CD8-positive, alpha-beta memory T cell (primary cell): ENCODE data around the gene CFD. TPM values are rescaled to one million over a fixed set of nuclear protein-coding genes. Genes with fewer than 3 reads are reported as not detected.
A peak's percentile ranks its signal among the peaks of the same experiment; 100 is the strongest.
"Not testable (repeated sequence)": the region's sequence is repeated elsewhere in the genome, so short reads cannot be mapped to it uniquely, and the experiment has no call there.

Source experiments
- CTCF ChIA-PET: fragments of 350-600 bp; sonication (Branson Sonifier 250); formaldehyde crosslinking; loops from one replicate; lab custom pipeline; 2021; ENCODE audit warnings: antibody characterized with exemption; lab: Charles Lee
- POLR2A ChIA-PET: fragments of 350-600 bp; sonication (Branson Sonifier 250); formaldehyde crosslinking; loops from one replicate; lab custom pipeline; 2021; ENCODE audit warnings: antibody characterized with exemption; lab: Charles Lee
- DNase-seq, 5 donors: peaks; one replicate each; pipeline versions ENCODE4 v3.0.0 to v3.0.0-alpha.2; 2020 to 2022; ENCODE audit warnings: mixed read lengths in 1 of 5
- H3K27ac ChIP-seq: one replicate; pipeline ENCODE4 v1.7.0; 2013; ENCODE audit warnings: low read depth, mild to moderate bottlenecking, low read length, moderate library complexity
- H3K27me3 ChIP-seq: 2 replicates; pipeline ENCODE4 v1.7.0; 2013; ENCODE audit warnings: low read length, mild to moderate bottlenecking; ENCODE audit not compliant: insufficient read depth, poor library complexity, severe bottlenecking
- H3K36me3 ChIP-seq: 2 replicates; pipeline ENCODE4 v1.7.0; 2013; ENCODE audit warnings: mild to moderate bottlenecking, low read length, moderate library complexity; ENCODE audit not compliant: insufficient read depth
- H3K4me1 ChIP-seq: 2 replicates; pipeline ENCODE4 v1.7.0; 2013; ENCODE audit warnings: mild to moderate bottlenecking, low read length, moderate library complexity; ENCODE audit not compliant: insufficient read depth
- H3K4me3 ChIP-seq: 2 replicates; pipeline ENCODE4 v1.7.0; 2013; ENCODE audit warnings: mild to moderate bottlenecking, low read length
- H3K9me3 ChIP-seq: 2 replicates; pipeline ENCODE4 v1.7.0; 2013; ENCODE audit warnings: mild to moderate bottlenecking, low read length
- H3K27ac Mint-ChIP-seq, 8 donors: one replicate each; pipeline ENCODE4 v1.8.0; 2020 to 2021; ENCODE audit warnings: mixed read lengths in 8 of 8, mild to moderate bottlenecking in 6 of 8, inconsistent platforms in 3 of 8, moderate library complexity in 3 of 8
- H3K27me3 Mint-ChIP-seq, 2 donors: one replicate each; pipeline ENCODE4 v1.8.0; 2020 to 2021; ENCODE audit warnings: mixed read lengths in 2 of 2, mild to moderate bottlenecking in 1 of 2, moderate library complexity in 1 of 2
- H3K36me3 Mint-ChIP-seq, 3 donors: one replicate each; pipeline ENCODE4 v1.8.0; 2020 to 2021; ENCODE audit warnings: mixed read lengths in 3 of 3, inconsistent platforms in 1 of 3, mild to moderate bottlenecking in 1 of 3
- H3K4me1 Mint-ChIP-seq, 3 donors: one replicate each; pipeline ENCODE4 v1.8.0; 2020 to 2021; ENCODE audit warnings: mixed read lengths in 3 of 3, inconsistent platforms in 1 of 3, mild to moderate bottlenecking in 1 of 3
- H3K4me3 Mint-ChIP-seq, 7 donors: one replicate each; pipeline ENCODE4 v1.8.0; 2020 to 2021; ENCODE audit warnings: mixed read lengths in 7 of 7, mild to moderate bottlenecking in 6 of 7, moderate library complexity in 4 of 7, inconsistent platforms in 2 of 7
- H3K9me3 Mint-ChIP-seq, 5 donors: one replicate each; pipeline ENCODE4 v1.8.0; 2020 to 2022; ENCODE audit warnings: mixed read lengths in 5 of 5, mild to moderate bottlenecking in 3 of 5, moderate library complexity in 2 of 5, inconsistent platforms in 1 of 5
- polyA plus RNA-seq: library from polyadenylated mRNA; unstranded; fragments of 300-500 nt; fragmentation: Illumina TruSeq; gene quantifications from one replicate; pipeline ENCODE4 v1.2.3, GENCODE V29; 2021
- total RNA-seq, 2 experiments: library from RNA; stranded (reverse); gene quantifications; one replicate each; pipeline ENCODE4 v1.2.3, GENCODE V29; 2021

Gene CFD
- total and polyA plus RNA-seq, 3 experiments from 2014 or later, result 0.89 to 6.9 (median 1.5) TPM

DNA sequence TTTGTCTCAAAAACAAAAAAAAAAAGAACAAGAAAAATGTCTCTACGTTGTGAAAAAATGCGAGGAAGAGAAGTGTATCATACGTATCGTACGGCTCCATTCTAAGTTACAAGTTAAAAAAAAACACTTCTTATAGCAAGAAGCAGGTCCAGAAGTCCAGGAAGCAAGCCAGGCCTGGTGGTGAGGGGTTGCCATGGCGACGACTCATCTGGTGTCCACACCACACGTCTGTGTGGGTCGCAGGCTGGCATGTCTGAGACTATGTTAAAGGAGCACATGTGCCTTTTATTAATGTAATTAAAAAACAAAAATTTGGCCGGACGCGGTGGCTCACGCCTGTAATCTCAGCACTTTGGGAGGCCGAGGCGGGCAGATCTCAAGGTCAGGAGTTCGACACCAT, 27.6 kb downstream of the CFD start:
- H3K36me3 Mint-ChIP-seq, result peaks cover 0 to 58% (median 0%) of the 10 kb centered on the region in 3 donors
- H3K9me3 Mint-ChIP-seq, result no peaks in the 10 kb centered on the region
- Histone ChIP-seq H3K27ac (no peak overlapping the region), H3K27me3 (no peaks in the 10 kb centered on the region), H3K9me3 (no peaks in the 10 kb centered on the region), H3K4me3 (no peak overlapping the region), H3K36me3 (peaks cover 14% of the 10 kb centered on the region), H3K4me1 (peaks cover 6% of the 10 kb centered on the region)
- POLR2A ChIA-PET, result interaction anchor here (1.2 kb wide), 1 partner anchor 12 kb away, joined by 3 read pairs; no protein-coding TSS in a partner anchor
- H3K4me1 Mint-ChIP-seq, result peaks cover 5 to 37% (median 14%) of the 10 kb centered on the region in 3 donors
- DNase-seq, result no peak
- H3K27me3 Mint-ChIP-seq, result peaks cover 0 to 2% of the 10 kb centered on the region in 2 donors
- CTCF ChIA-PET, result no interaction called here
- H3K4me3 Mint-ChIP-seq, result no peak overlapping the region
- peak overlapping the region in 3 of 8 donors; percentile 42 to 95 (median 70) for H3K27ac Mint-ChIP-seq

GRCh38 chr19:887599-887998, 28.1 kb downstream of the CFD start:
- no peaks in the 10 kb centered on the region for H3K9me3 ChIP-seq
- H3K36me3 Mint-ChIP-seq, result peaks cover 0 to 53% (median 0%) of the 10 kb centered on the region in 3 donors
- ChIA-PET POLR2A (interaction anchor here (1.2 to 2.2 kb wide), 3 partner anchors 13 to 22 kb away, joined by 3 to 10 read pairs (median 5); no protein-coding TSS in a partner anchor), CTCF (interaction anchor here (1.0 to 1.1 kb wide), 2 partner anchors 9 to 23 kb away, joined by 3 read pairs; no protein-coding TSS in a partner anchor)
- no peak for DNase-seq
- peak overlapping the region in 2 of 7 donors; percentile 6 to 16 for H3K4me3 Mint-ChIP-seq
- no peaks in the 10 kb centered on the region for H3K27me3 ChIP-seq
- peaks cover 9% of the 10 kb centered on the region for H3K4me1 ChIP-seq
- no peak overlapping the region for H3K27ac ChIP-seq
- H3K4me3 ChIP-seq, result no peak overlapping the region
- H3K4me1 Mint-ChIP-seq, result peaks cover 5 to 40% (median 14%) of the 10 kb centered on the region in 3 donors
- peaks cover 0 to 2% of the 10 kb centered on the region in 2 donors for H3K27me3 Mint-ChIP-seq
- no peaks in the 10 kb centered on the region for H3K9me3 Mint-ChIP-seq
- peak overlapping the region in 3 of 8 donors; percentile 42 to 95 (median 94) for H3K27ac Mint-ChIP-seq
- H3K36me3 ChIP-seq, result peaks cover 14% of the 10 kb centered on the region

DNA sequence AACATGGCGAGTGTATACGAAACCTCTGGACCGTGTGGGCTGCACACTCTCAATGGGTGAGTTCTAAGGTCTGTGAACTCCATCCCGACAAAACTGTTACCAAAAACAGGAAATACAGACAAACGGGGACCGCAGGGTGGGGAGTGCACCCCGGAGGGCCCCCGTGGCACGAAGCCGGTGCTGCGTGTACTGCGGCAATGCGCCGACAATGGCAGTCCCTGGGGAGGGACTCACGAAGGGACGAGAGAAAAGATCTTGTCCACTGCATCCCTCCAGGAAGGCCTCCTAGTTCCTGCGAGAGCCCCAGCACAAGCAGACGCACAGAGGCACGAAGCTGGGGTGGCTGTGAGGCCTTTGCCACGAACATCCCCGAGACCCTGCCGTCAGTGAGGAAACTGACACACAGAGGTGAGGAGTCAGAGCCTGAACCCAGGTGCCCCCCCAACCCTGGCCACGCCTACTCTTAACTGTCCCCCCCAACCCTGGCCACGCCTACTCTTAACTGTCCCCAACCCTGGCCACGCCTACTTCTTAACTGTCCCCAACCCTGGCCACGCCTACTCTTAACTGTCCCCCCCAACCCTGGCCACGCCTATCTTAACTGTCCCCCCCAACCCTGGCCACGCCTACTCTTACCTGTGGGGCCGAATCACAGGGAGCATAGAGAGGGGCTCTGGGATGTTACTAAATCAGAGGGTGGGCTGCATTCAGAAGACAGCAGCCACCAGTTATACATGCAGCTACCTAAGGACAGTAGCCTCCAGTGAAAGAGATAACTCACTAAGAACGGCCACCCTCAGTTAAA, 29.3 kb downstream of the CFD start:
- ChIA-PET POLR2A (interaction anchor here (0.6 to 2.2 kb wide), 7 partner anchors 10 to 181 kb away, joined by 3 to 10 read pairs (median 4); no protein-coding TSS in a partner anchor), CTCF (interaction anchor here (0.9 to 1.1 kb wide), 3 partner anchors 8 to 93 kb away, joined by 3 read pairs; no protein-coding TSS in a partner anchor)
- Mint-ChIP-seq H3K27me3 (peaks cover 0 to 7% of the 10 kb centered on the region in 2 donors), H3K4me1 (peaks cover 14 to 49% (median 20%) of the 10 kb centered on the region in 3 donors), H3K27ac (peak overlapping the region in 6 of 8 donors; percentile 33 to 95 (median 90)), H3K9me3 (peaks cover 0 to 2% (median 0%) of the 10 kb centered on the region in 5 donors), H3K4me3 (peak overlapping the region in 4 of 7 donors; percentile 72 to 81 (median 75)), H3K36me3 (peaks cover 0 to 51% (median 0%) of the 10 kb centered on the region in 3 donors)
- Histone ChIP-seq H3K4me1 (peaks cover 9% of the 10 kb centered on the region), H3K9me3 (no peaks in the 10 kb centered on the region), H3K36me3 (peaks cover 14% of the 10 kb centered on the region), H3K4me3 (no peak overlapping the region), H3K27me3 (no peaks in the 10 kb centered on the region), H3K27ac (no peak overlapping the region)
- peak in 3 of 5 donors; percentile 53 to 82 (median 78) for DNase-seq

DNA sequence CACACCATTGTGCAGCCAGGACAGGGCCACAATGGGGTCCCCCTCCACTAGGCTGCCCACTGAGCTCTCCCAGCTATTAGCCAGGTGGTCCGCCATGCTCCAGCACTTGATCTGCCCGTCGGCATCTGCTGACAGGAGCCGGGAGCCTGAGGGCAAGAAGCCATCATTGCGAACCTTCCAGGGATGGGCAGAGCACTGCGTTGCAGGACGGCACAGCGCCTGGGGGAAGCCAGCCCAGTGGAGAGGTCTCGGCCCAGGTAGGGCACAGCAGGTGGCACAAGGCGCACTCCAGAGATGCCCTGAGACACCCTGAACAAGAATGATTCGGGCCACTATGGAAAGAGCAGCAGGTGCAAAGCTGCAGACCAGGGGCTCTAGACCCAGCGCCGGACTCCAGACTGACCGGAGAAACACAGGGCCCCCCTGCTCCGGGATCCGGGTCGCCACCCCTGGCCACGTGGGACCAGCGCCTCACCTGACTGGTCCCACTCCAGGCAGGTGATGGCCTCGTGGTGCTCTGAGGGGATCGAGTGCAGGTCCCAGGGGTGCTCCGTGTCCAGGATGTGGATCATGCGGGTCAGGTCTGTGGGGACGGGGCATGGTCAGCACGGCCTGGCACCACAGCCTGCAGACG, 30.3 kb downstream of the CFD start:
- ChIA-PET CTCF (no interaction called here), POLR2A (interaction anchor here (0.7 to 2.2 kb wide), 3 partner anchors 17 to 543 kb away, joined by 3 to 9 read pairs (median 5); no protein-coding TSS in a partner anchor)
- Histone ChIP-seq H3K27me3 (no peaks in the 10 kb centered on the region), H3K27ac (no peak overlapping the region), H3K4me3 (no peak overlapping the region), H3K9me3 (no peaks in the 10 kb centered on the region), H3K36me3 (peaks cover 14% of the 10 kb centered on the region), H3K4me1 (peaks cover 9% of the 10 kb centered on the region)
- Mint-ChIP-seq H3K9me3 (peaks cover 0 to 2% (median 0%) of the 10 kb centered on the region in 5 donors), H3K27me3 (peaks cover 0 to 7% of the 10 kb centered on the region in 2 donors), H3K36me3 (peaks cover 0 to 44% (median 0%) of the 10 kb centered on the region in 3 donors), H3K27ac (peak overlapping the region in 3 of 8 donors; percentile 52 to 94 (median 72)), H3K4me3 (peak overlapping the region in 6 of 7 donors; percentile 11 to 81 (median 60)), H3K4me1 (peaks cover 16 to 54% (median 20%) of the 10 kb centered on the region in 3 donors)
- DNase-seq, result no peak

DNA sequence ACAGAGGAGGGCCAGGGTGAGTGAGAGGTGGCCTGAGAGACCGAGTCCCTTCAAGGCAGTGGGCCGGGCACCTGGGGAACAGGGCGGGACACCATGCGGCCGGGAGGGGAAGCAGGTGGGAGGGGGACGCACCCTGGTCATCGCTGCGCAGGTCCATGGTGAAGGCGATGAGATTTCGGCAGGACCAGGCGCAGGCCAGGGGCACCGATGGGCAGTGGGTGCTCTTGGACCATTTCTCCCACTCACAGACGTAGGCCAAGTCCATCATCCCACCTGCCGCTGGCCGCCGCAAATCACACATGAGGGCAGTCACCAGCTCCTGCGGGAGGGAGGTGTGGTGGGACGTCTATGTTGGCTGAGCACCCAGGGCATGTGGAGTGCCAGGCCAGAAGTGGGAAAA, 31.4 kb downstream of the CFD start:
- H3K4me1 Mint-ChIP-seq, result peaks cover 21 to 58% (median 22%) of the 10 kb centered on the region in 3 donors
- no peak for DNase-seq
- no peaks in the 10 kb centered on the region for H3K9me3 ChIP-seq
- H3K27ac Mint-ChIP-seq, result peak overlapping the region in 5 of 8 donors; percentile 22 to 84 (median 61)
- H3K4me3 ChIP-seq, result no peak overlapping the region
- peaks cover 14% of the 10 kb centered on the region for H3K36me3 ChIP-seq
- H3K27me3 ChIP-seq, result no peaks in the 10 kb centered on the region
- H3K27ac ChIP-seq, result no peak overlapping the region
- H3K36me3 Mint-ChIP-seq, result peaks cover 0 to 39% (median 0%) of the 10 kb centered on the region in 3 donors
- peak overlapping the region; percentile 47 to 86 (median 73) for H3K4me3 Mint-ChIP-seq
- H3K9me3 Mint-ChIP-seq, result peaks cover 0 to 2% (median 0%) of the 10 kb centered on the region in 5 donors
- CTCF ChIA-PET, result no interaction called here
- peaks cover 0 to 7% of the 10 kb centered on the region in 2 donors for H3K27me3 Mint-ChIP-seq
- peaks cover 12% of the 10 kb centered on the region for H3K4me1 ChIP-seq
- POLR2A ChIA-PET, result no interaction called here

- H3K4me3 ChIP-seq, H3K9me3 ChIP-seq, H3K27me3 Mint-ChIP-seq, H3K9me3 Mint-ChIP-seq, DNase-seq, H3K27me3 ChIP-seq: not testable (repeated sequence)
- Mint-ChIP-seq H3K27ac (peak overlapping the region in 6 of 8 donors; percentile 61 to 98 (median 78)), H3K4me1 (peaks cover 21 to 61% (median 22%) of the 10 kb centered on the region in 3 donors), H3K36me3 (peaks cover 0 to 42% (median 2%) of the 10 kb centered on the region in 3 donors), H3K4me3 (peak overlapping the region; percentile 78 to 92 (median 84))
- Histone ChIP-seq H3K27ac (peak overlapping the region; percentile 69), H3K4me1 (peaks cover 12% of the 10 kb centered on the region), H3K36me3 (peaks cover 10% of the 10 kb centered on the region)
- POLR2A ChIA-PET, result interaction anchor here (2.0 to 5.3 kb wide), 3 partner anchors 11 to 28 kb away, joined by 9 to 77 read pairs (median 22); no protein-coding TSS in a partner anchor
- CTCF ChIA-PET, result interaction anchor here (2.0 to 2.7 kb wide), 2 partner anchors 18 to 28 kb away, joined by 25 to 26 read pairs; no protein-coding TSS in a partner anchor
Observed at GRCh38 chr19:891421-892200, 32.1 kb downstream of the CFD start.
